D721Med (cell line): ENCODE results near the gene CYP4F22.
"Not testable (repeated sequence)": the region's sequence is repeated elsewhere in the genome, so short reads cannot be mapped to it uniquely, and the experiment has no call there.

Source experiments
- DNase-seq: peaks from one replicate; pipeline ENCODE4 v3.0.0; 2011; ENCODE audit warnings: low spot score; ENCODE audit not compliant: insufficient read length
- FAIRE-seq: peaks from 2 replicates; lab custom pipeline; 2011; peaks lifted over from hg19 to GRCh38; lab: Jason Lieb, UNC
- CTCF ChIP-seq: IDR thresholded peaks from 2 replicates; pipeline ENCODE4 v1.5.1; 2012; ENCODE audit warnings: mild to moderate bottlenecking, control low read depth; ENCODE audit not compliant: insufficient read depth; ENCODE audit errors: missing control alignments

The CYP4F22 gene

GRCh38 chr19:15498910-15499309, 9.4 kb upstream of the CYP4F22 start:
- TF ChIP-seq CTCF = no peak
- DNase-seq (no peak), FAIRE-seq (no peak)

GRCh38 chr19:15501596-15501995, 6.7 kb upstream of the CYP4F22 start:
- DNase-seq = no peak
- FAIRE-seq = no peak
- TF ChIP-seq CTCF = no peak

GRCh38 chr19:15502264-15502663, 6.1 kb upstream of the CYP4F22 start:
- FAIRE-seq = no peak
- TF ChIP-seq CTCF = no peak
- DNase-seq = no peak

- TF ChIP-seq CTCF = no peak
- FAIRE-seq (no peak), DNase-seq (no peak)
Measured at GRCh38 chr19:15506074-15506571, 2.2 kb upstream of the CYP4F22 start.

- no peak for TF ChIP-seq CTCF
- FAIRE-seq (no peak), DNase-seq (no peak)
Measured at GRCh38 chr19:15507068-15508034, 974 bp upstream of the CYP4F22 start.

GRCh38 chr19:15511671-15512424, 3.5 kb downstream of the CYP4F22 start:
- no peak for DNase-seq
- no peak for TF ChIP-seq CTCF
- no peak for FAIRE-seq

- not testable (repeated sequence) for FAIRE-seq, DNase-seq
Measured at GRCh38 chr19:15515227-15515625, 6.9 kb downstream of the CYP4F22 start.
